C4-2B (cell line): Measurements from ENCODE around the gene PARD3.

ENCODE experiments used
- ZFX ChIP-seq: fragments of 450-650 bp; IDR thresholded peaks from 2 replicates; pipeline ENCODE4 v1.6.1; 2017
- TF ChIP-seq, protein P1 (sequence below): fragments of 450-650 bp; conservative IDR thresholded peaks from 2 replicates; pipeline ENCODE4 v1.5.1; 2017; ENCODE audit warnings: mild to moderate bottlenecking

DNA sequence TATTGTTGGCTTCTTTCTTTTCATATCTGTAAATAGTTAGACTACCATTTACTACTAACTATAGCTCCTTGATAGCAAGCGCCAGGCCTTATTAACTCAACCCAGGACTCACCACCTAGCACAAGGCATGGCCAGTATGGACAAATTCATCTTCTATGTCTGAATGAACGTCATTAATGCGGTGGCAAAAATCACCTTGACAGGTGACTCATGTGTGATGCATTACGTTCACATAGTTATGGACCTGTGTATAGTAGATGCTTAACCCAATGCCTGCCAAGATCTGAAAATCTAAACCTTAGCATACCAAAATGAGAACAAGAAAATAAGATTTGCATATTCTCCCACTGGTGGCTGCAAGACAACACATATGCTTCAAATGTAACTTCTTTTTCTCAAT is 300.8 kb downstream of the PARD3 start:
- TF ChIP-seq, protein P1, sequence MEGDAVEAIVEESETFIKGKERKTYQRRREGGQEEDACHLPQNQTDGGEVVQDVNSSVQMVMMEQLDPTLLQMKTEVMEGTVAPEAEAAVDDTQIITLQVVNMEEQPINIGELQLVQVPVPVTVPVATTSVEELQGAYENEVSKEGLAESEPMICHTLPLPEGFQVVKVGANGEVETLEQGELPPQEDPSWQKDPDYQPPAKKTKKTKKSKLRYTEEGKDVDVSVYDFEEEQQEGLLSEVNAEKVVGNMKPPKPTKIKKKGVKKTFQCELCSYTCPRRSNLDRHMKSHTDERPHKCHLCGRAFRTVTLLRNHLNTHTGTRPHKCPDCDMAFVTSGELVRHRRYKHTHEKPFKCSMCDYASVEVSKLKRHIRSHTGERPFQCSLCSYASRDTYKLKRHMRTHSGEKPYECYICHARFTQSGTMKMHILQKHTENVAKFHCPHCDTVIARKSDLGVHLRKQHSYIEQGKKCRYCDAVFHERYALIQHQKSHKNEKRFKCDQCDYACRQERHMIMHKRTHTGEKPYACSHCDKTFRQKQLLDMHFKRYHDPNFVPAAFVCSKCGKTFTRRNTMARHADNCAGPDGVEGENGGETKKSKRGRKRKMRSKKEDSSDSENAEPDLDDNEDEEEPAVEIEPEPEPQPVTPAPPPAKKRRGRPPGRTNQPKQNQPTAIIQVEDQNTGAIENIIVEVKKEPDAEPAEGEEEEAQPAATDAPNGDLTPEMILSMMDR, result no peak
- no peak for TF ChIP-seq ZFX
